HL-60 (cell line): ENCODE measurements around the gene RAMP3.

Experiments
- DNase-seq, 2 experiments: peaks; one replicate each; pipeline ENCODE4 v3.0.0-alpha.2; 2010 to 2020; ENCODE audit warnings: low read depth in 1 of 2, low spot score in 1 of 2
- H3K27ac ChIP-seq: fragments of 250-450 bp; sonication (Bioruptor Pico); replicated peaks from 2 replicates; pipeline ENCODE4 v1.5.1; 2020; ENCODE audit warnings: mild to moderate bottlenecking, moderate library complexity
- H3K27me3 ChIP-seq: fragments of 250-450 bp; sonication (Bioruptor Pico); 2 replicates; pipeline ENCODE4 v1.5.1; 2021; ENCODE audit warnings: mild to moderate bottlenecking, moderate library complexity; ENCODE audit not compliant: insufficient read depth, poor library complexity, severe bottlenecking
- H3K4me3 ChIP-seq: replicated peaks from 2 replicates; pipeline ENCODE4 v1.5.1; 2011; ENCODE audit warnings: mild to moderate bottlenecking, control low read depth, low read length; ENCODE audit not compliant: insufficient read depth
- CTCF ChIP-seq: IDR thresholded peaks from one replicate; pipeline ENCODE4 v1.5.1; 2011; ENCODE audit warnings: low read length, control low read depth, inconsistent platforms; ENCODE audit not compliant: insufficient read depth
- GABPA ChIP-seq: IDR thresholded peaks from 2 replicates; pipeline ENCODE4 v1.6.1; 2012; ENCODE audit warnings: low read depth
- POLR2AphosphoS5 ChIP-seq: IDR thresholded peaks from 2 replicates; pipeline ENCODE4 v1.6.1; 2012; ENCODE audit warnings: low read depth
- REST ChIP-seq: IDR thresholded peaks from 2 replicates; pipeline ENCODE4 v1.6.1; 2012; ENCODE audit warnings: low read depth; ENCODE audit not compliant: insufficient replicate concordance
- SPI1 ChIP-seq: IDR thresholded peaks from 2 replicates; pipeline ENCODE4 v1.6.1; 2012; ENCODE audit warnings: low read depth, mild to moderate bottlenecking, borderline replicate concordance

The RAMP3 gene

GRCh38 chr7:45188736-45189135 lies 31.1 kb downstream of the RAMP3 start:
- DNase-seq: no peak
- Histone ChIP-seq H3K4me3 (no peak overlapping the region), H3K27ac (no peak overlapping the region), H3K27me3 (no peaks in the 10 kb centered on the region)
- no peak for TF ChIP-seq REST
- TF ChIP-seq POLR2AphosphoS5: no peak

GRCh38 chr7:45189151-45189970 lies 31.8 kb downstream of the RAMP3 start:
- H3K4me3 ChIP-seq: no peak overlapping the region
- H3K27ac ChIP-seq: no peak overlapping the region
- no peaks in the 10 kb centered on the region for H3K27me3 ChIP-seq
- no peak for TF ChIP-seq CTCF
- no peak for TF ChIP-seq REST
- TF ChIP-seq SPI1: no peak
- no peak for TF ChIP-seq POLR2AphosphoS5
- no peak for TF ChIP-seq GABPA
- no peak for DNase-seq

- no peak overlapping the region for H3K27ac ChIP-seq
- H3K4me3 ChIP-seq: no peak overlapping the region
- DNase-seq: no peak
- no peaks in the 10 kb centered on the region for H3K27me3 ChIP-seq
- TF ChIP-seq CTCF (no peak), GABPA (no peak), POLR2AphosphoS5 (no peak), SPI1 (no peak), REST (no peak)
Measured at GRCh38 chr7:45190406-45191165, 33.0 kb downstream of the RAMP3 start.
